Activated CD4-positive, alpha-beta T cell treated with anti-CD3 and anti-CD28 coated beads, Interleukin-10, Interleukin-2, amounts not matched to agents 100 ng/mL and 50 ng/mL, durations not matched to agents 16 hours and 8 hours (primary cell): ENCODE data around the gene TUBB3.
"Not testable (repeated sequence)": the region's sequence is repeated elsewhere in the genome, so short reads cannot be mapped to it uniquely, and the experiment has no call there.

Experiments
- DNase-seq: peaks from one replicate; pipeline ENCODE4 v3.0.0-alpha.2; 2020

TUBB3 gene

DNA sequence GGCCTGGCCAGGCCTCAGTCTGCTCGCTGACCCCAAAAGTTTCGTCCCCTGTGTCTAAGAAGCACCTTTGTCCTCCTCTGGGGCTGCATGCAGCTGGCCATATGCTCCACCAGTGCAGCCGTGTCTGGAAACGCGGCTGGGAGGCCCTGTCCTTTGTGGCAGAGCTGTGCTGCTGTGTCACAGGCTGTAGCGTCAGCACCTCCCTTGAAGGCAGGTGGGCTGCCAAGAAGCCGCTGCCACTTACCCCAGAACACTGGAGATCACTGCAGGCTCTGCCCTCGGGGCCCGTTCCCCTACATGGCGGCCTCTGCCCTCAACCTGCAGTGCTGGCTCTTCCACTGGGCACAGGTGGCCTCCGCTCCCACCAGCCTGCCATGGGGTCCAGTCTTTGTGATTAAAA, 20.2 kb upstream of the TUBB3 start:
- no peak for DNase-seq

DNA sequence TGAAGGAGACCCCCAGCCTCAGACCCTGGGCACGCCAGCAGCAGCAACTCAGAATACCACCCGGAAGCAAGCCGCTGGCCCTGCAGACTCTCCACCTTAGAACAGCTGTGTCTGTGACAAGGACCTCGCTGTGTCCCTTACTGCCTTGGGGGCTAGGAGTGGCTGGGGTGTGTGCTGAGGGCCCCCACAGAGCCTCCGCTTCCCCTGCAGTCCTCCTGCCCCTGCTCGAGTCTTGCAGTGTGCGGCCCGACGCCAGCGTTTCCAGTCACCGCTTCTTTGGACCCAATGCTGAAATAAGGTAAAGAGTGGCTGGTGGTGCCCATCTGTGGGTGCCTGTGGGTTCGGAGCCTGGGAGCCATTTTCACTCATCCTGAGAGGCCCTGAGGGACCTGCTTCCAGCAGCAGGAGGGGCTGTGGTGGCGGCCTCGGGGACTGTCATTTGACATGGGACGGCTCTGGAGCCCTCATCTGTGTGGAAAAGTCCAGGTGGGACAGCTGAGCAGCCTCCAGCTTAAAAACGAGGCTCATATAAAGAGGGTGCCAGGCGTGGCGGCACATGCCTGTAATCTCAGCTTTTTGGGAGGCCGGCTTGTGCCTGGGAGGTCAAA, 19.1 kb upstream of the TUBB3 start:
- DNase-seq = no peak

DNA sequence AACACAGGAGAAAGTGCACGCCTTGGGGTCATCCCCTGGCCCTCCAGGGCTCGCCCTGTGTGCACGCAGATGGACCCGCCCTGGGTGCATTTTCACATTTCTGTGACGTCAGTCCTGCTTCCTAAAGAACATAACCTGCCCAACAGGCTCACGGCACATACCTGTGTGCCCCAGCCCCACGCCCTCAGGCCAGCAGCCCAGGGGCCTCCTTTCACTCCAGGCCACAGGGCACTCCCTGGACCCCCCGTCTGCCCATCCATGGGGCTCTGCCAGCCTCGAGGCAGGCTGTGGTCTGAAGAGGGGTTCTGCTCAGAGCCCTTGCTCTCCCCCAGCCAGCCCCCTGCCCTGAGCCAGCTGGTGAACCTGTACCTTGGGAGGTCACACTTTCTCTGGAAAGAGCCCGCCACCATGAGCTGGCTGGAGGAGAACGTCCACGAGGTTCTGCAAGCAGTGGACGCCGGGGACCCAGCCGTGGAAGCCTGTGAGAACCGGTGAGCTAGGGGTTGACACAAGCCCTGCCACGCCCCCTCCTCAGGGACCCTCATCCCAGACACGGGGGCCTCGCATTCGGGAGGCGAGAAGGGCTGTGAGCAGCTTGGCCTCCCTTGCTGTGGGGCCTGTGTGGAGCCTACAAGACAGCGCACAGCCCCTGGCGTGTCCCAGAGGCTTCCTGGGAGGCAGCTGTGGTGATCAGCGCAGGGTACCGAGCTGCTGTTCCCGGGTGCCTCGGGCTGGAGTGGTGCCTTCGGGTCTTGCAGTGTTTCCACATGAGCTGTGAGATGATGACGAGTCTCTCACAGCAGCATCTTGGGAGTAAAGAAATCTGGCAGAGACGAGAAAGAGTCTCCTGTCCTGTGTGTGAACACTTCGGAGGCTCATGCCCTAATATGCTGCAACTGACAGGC, 18.3 kb upstream of the TUBB3 start:
- DNase-seq = no peak

DNA sequence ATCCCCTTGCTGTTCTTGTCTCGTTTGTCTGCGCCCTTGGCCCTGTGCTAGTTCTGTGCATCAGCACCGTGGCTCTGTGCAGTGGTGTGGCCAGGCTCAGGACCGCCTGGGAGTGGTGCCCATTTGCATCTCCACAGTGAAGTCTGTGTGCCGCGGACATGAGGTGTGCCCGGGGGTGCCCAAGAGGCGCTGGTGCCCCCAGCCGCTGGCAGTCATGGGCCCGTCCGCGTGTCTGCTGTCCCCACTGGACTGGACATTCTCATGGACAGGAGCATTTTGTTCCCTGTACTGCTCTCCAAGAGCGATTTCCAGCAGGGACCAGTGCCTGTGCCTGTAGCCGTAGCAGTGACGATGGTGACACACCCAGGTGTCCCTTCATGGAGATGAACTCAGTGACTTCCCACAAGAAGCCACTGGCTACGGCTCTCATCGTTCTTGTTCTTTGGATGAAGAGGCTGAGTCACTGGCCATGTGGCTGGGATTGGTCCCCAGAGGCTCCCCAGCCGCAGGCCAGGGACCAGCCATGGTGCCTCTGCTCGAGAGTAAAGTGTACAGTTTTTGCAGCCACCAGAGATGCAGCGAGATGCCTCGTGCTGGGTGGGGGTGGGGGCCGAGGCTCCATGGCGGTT, 17.5 kb upstream of the TUBB3 start:
- no peak for DNase-seq

DNA sequence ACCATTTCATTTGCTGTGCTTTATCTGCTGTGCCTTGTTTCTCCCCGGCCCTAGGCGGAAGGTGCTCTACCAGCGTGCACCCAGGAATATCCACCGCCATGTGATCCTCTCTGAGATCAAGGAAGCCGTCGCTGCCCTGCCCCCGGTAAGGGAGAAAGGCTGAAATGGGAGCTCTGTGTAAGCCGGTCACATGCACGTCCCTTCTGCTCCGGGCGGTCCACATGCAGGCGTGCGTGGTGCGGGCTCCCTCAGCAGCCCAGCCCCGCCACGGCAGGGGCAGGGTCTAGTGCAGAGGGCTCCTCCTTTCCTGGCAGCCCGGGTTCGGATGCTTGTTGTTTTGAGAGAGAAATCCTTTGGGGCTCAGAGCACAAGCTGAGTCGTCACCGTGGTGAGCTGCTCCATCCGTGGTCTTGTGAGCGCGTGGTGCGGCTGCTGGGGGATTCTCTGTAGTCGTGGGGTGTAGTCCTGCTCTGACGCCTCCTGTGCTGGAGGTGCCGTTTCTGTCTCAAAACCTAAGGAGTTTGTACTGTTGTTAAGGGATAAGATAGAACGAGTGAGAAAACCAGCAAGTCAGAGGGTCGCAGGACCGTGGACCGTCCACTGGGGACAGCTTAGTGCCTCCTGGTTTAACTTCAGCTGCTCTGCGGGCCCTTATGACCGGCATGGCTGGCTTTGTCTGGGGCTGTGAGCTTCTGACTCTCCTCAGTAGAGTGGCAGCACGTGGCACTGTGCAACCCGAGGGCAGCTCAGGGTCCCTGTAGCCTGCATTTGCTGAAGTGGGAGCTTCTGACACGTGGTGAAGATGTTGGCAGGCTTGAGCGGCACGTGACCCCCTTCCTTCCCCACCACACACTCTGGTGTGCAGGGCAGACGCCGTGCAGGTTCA, 16.8 kb upstream of the TUBB3 start:
- no peak for DNase-seq

DNA sequence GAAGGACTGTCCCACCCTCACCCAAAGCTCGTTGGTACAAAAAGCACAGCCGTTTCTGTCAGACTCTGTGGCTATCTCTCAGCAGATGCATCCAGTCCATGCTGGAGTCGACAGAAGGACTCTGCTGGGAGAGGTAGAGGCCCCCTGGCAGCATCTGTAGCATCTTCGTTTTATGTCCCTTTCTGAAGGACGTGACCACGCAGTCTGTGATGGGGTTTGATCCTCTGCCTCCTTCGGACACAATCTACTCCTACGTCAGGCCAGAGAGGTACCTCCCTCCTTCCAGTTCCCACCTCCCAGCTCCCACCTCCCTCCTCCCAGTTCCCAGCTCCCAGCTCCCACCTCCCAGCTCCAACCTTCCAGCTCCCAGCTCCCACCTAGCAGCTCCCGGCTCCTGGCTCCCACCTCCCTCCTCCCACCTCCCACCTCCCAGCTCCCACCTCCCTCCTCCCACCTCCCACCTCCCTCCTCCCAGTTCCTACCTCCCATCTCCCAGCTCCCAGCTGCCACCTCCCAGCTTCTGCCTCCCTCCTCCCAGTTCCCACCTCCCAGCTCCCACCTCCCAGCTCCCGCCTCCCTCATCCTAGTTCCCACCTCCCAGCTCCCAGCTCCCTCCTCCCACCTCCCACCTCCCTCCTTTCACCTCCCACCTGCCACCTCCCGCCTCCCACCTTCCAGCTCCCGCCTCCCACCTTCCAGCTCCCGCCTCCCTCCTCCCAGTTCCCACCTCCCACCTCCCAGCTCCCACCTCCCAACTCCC, 15.9 kb upstream of the TUBB3 start:
- no peak for DNase-seq

DNA sequence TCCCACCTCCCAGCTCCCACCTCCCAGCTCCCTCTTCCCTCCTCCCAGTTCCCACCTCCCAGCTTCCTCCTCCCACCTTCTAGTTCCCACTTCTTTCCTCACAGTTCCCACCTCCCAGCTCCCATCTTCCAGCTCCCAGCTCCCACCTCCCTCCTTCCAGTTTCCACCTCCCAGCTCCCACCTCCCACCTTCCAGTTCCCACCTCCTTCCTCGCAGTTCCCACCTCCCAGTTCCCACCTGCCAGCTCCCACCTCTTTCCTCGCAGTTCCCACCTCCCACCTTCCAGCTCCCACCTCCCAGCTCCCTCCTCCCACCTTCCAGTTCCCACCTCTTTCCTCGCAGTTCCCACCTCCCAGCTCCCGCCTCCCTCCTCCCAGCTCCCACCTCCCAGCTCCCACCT, 14.9 kb upstream of the TUBB3 start:
- DNase-seq = no peak

DNA sequence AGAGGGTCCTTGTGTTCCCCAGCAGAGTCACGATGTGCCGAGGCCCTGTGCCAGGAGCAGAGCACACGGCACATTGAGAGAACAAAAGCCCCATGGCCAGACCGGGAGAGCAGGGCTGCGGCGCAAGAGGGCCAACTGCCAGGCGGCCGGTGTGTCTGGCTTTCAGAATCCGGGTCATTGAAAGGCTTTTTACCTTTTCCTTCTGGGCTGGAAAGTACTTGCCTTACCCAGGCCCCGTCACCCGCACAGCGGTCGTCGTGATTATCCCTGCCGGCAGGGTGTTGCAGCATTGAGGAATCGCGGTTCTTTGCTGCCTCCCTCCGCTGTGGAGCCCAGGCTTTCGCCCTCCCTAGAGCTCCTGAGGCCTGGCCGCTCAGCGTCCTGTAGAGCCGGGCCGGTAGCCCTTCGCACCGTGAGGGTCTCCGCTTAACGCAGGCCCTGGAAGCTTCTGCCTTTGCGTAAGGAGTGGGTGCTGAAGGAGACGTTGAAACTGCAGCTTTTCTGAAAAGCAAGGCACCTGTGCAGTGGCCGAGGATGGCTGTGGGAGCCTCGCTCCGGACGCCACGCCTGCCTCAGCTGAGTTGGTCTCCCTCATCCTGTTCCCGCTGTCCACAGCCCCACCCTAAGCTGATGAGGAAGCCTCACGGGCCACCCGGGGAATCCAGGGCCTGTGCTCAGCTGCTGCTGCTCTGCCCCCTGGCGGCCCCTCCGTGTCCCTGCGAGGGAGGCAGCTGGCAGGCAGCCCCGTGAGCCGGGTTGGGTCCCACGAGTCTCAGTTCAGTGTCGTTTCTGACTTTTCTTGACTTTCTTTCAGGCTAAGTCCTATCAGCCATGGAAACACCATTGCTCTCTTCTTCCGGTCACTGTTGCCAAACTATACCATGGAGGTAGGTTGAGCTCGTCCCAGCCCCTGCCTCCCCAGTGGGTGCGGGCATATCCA, 13.1 kb upstream of the TUBB3 start:
- peak; percentile 77 for DNase-seq

DNA sequence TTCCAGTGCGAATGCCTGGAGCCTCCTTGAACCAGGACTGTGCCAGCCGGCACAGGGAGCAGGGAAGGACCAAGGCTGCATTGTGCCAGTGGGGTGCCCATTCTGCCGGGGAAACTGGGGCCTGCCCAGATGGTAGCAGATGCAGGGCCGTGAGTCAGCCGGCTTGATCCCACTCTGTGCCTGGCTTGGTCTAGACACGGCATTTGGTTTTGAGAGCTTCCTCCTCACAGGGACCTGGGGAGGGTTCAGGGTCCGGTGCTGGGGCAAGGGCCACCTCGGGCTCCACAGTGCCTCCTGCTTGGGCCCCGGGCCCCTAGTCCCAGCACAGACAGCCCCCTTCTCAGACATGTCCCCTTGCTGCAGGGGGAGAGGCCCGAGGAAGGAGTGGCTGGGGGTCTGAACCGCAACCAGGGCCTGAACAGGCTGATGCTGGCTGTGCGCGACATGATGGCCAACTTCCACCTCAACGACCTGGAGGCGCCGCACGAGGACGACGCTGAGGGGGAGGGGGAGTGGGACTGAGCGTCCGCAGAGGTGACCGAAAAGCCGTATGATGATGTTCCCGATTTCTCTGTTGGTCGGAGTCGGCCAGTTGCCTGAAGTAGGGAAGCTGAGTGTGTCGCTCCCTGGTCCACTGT, 12.3 kb upstream of the TUBB3 start:
- no peak for DNase-seq

DNA sequence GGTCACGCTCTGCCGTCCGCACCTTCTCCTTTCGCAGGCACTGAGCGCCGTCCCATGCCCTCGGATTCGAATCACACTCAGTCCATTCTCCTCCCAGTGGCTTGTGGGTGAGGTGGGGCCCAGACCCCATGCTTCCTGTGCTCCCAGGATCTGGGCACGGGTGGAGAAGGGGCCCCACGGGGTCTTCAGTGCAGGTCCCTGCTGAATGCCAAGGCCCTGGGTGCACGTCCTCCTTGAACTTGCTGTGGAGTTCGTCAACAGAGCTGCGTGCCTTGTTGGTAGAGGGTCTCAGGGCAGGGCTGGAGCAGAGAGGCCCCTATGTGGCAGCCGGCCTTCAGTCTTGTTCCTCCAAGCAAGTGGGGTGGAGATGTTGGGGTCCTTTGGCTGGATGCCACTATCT, 11.8 kb upstream of the TUBB3 start:
- DNase-seq = no peak

DNA sequence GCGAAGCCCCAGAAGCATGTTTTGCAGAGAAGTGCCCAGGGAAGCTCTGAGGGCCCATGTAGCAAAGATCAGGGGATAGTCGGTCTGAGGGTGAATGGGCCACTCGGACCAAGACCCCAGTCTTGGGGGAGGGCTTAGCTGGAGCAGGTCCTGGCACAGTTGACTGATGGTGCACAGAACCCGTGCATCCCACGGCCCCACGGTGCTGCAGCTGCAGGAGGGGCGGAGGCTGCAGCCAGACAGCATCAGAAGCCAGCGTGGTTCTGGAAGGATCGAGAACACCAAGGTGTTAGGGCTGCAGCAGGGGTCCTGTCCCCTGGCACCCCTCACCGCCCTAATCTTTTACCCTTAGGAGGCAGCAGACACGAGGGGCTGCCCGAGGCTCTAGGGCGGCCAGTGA, 11.0 kb upstream of the TUBB3 start:
- DNase-seq = no peak

DNA sequence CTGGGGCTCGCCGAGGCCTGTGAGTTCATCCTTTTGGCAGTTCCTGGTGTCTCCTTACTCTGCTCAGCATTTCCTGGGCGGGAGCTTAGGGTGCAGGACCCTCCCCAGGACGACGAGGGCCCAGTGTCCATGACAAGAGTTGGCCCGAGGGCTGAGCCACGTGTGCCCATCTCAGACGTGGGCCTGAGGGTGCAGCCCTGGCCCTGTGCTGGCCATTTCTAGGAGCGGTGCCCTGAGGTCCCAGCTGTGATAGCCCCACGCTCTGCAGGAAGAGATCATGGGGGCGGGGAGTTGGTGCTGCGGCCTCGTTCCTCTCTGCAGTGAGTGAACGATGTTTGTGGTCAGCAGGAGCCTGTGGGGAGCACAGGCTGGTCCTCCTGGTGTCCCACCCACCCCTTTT, 10.5 kb upstream of the TUBB3 start:
- no peak for DNase-seq

DNA sequence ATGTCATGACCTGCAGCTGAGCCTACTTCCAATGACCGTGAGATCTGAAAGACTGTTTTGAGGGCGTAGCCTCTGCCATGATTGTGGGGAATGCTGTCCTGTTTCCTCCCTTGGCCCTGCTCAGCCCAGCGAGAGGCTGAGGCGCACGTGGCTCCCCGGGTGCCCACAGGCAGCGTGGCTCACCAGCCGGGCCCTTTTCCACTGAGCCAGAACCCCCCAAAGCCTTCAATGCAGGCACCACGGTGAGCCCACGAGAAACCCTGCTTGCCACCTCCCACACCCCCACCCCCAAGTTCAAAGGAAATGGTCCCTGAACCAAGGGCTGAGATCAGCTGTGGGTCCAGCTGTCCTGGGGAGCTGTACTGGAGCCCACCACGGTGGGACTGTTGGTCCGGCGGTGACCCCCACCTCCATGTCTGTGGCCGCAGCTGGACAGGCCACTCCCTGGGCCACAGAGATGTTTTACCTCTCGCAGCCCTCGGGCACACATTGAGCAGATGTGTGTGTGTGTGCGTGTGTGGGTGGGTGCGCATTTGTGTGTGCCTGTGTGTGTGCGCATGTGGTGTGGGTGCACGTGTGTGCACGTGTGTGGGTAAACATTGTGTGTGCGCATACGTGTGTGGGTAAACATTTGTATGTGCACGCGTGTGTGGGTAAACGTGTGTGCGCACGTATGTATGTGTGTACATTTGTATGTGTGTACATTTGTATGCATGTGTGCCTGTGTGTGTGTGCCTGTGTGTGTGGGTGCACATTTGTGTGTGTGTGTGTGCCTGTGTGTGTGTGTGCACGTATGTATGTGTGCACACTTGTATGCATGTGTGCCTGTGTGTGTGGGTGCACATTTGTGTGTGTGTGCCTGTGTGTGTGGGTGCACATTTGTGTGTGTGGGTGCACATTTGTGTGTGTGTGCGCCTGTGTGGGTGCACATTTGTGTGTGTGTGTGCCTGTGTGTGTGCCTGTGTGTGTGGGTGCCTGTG, 9.4 kb upstream of the TUBB3 start:
- DNase-seq = no peak

DNA sequence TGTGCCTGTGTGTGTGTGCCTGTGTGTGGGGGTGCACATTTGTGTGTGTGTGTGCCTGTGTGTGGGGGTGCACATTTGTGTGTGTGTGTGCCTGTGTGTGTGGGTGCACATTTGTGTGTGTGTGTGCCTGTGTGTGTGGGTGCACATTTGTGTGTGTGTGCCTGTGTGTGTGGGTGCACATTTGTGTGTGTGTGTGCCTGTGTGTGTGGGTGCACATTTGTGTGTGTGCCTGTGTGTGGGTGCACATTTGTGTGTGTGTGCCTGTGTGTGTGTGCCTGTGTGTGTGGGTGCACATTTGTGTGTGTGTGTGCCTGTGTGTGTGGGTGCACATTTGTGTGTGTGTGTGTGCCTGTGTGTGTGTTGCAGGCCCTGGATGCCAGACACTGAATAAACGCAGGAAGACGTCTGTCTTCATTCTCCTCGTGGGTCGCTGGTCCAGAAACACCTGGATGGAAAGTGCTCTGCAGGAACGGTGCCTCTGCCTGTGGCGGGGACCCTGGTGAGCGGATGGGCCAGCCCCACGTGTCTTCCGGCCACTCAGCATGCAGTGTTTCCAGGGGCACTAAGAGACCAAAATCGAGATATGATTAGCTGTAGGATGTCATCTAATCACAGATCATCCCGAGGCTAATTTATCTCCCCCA, 8.4 kb upstream of the TUBB3 start:
- not testable (repeated sequence) for DNase-seq

DNA sequence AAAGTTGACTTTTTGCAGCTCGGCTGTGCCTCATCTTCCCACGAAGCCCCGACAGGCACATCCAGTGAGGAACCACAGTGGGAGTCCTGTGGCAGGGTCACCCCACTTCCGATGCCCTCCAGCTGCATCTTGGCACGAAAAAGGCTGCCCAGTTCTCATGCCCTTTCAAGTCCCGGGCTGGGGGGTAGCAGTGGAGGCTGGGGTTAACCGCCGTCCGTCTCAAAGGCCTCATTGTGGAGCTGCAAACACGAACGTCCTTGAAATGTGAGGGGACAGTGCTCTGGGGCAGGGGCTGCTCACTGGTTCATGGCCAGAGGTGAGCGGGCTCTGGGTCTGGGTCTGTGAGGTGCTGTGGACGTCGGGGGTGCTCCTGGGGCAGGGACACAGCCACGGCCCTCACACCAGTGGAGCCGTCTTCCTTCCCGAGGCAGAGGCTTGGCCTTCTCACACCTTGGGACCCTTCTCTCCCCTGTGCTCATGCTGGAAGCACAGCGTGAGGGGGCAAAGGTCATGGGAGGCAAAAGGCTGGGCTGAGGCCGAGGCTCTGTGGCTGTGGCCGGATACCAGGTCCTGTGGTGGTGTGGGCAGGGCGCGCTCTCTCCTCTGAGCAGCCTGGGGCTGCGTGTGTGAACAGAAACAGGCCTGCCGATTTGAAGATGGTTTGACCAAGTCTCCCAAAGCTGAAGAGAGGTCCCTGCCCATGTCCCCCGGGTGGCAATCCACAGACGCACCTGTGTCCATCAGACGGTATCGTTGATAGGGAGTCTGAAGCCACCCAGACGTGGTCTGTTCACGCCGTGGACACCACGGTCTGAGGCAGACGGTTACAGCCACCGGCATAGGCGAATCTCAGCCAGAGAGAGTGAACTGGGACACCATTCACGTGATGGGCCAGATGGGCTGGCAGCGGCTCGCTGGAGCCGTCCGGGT, 7.6 kb upstream of the TUBB3 start:
- no peak for DNase-seq

DNA sequence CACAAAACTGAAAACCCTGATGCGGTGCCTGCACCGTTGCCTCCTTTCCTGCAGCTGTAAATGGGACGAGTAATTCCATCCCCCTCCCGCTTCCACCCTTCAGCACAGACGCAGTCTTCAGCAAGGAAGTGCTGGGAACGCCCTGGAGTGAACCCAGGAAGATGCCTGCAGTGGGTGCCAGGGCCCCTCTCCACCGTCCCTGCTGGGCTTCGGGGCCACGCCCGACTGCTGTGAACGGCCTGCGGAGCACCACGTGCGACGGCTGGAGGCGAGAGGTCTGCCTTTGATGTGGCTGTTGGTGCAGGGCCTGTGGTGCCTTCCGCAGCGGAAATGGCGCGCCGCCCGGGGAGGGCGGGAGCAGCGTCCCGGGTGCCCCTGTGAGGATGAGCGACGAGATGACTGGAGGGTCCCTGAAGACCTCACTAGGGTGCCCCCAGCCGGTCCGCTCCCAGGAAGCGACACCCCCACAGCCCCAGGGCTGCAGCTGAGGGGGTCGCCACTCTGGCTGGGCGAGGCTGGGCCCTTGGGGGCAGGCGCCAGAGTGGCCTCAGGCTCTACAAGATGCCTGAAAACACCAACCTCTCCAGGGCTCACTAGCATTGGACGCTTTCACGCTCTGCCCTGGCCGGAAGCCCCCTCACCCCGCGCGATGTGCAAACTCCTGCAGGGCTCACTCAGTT, 5.2 kb upstream of the TUBB3 start:
- peak; percentile 94 for DNase-seq
